AG20443 (cell line): ENCODE measurements around the gene AVPI1.
A peak's percentile ranks its signal among the peaks of the same experiment; 100 is the strongest.
"Not testable (repeated sequence)": the region's sequence is repeated elsewhere in the genome, so short reads cannot be mapped to it uniquely, and the experiment has no call there.

ENCODE experiments used
- DNase-seq: peaks from one replicate; pipeline ENCODE4 v3.0.0; 2012; ENCODE audit warnings: low spot score, mixed read lengths

Gene AVPI1

GRCh38 chr10:97682042-97682441 is 5.0 kb downstream of the AVPI1 start:
- no peak for DNase-seq

GRCh38 chr10:97679594-97679993 is 7.4 kb downstream of the AVPI1 start:
- DNase-seq, result no peak

GRCh38 chr10:97676770-97677581 is 10.1 kb downstream of the AVPI1 start:
- DNase-seq, result peak; percentile 74

- DNase-seq, result no peak
Observed at GRCh38 chr10:97675222-97675621, 11.8 kb downstream of the AVPI1 start.

GRCh38 chr10:97673736-97674525 is 13.1 kb downstream of the AVPI1 start:
- peak; percentile 39 for DNase-seq

GRCh38 chr10:97669571-97669970 is 17.5 kb downstream of the AVPI1 start:
- no peak for DNase-seq

GRCh38 chr10:97667463-97667862 is 19.6 kb downstream of the AVPI1 start:
- no peak for DNase-seq

- no peak for DNase-seq
Observed at GRCh38 chr10:97666992-97667391, 20.0 kb downstream of the AVPI1 start.

GRCh38 chr10:97664282-97664850 is 22.7 kb downstream of the AVPI1 start:
- no peak for DNase-seq

GRCh38 chr10:97659589-97659988 is 27.5 kb downstream of the AVPI1 start:
- peak; percentile 60 for DNase-seq

GRCh38 chr10:97656777-97657176 is 30.3 kb downstream of the AVPI1 start:
- no peak for DNase-seq

GRCh38 chr10:97651773-97652172 is 35.3 kb downstream of the AVPI1 start:
- no peak for DNase-seq

- no peak for DNase-seq
Observed at GRCh38 chr10:97650726-97651125, 36.3 kb downstream of the AVPI1 start.

- DNase-seq, result not testable (repeated sequence)
Observed at GRCh38 chr10:97649405-97649750, 37.7 kb downstream of the AVPI1 start.

- peak; percentile 85 for DNase-seq
Observed at GRCh38 chr10:97648562-97649404, 38.3 kb downstream of the AVPI1 start.

GRCh38 chr10:97647556-97647955 is 39.5 kb downstream of the AVPI1 start:
- peak; percentile 23 for DNase-seq

- no peak for DNase-seq
Observed at GRCh38 chr10:97644936-97645335, 42.1 kb downstream of the AVPI1 start.

- no peak for DNase-seq
Observed at GRCh38 chr10:97643441-97643985, 43.5 kb downstream of the AVPI1 start.

- DNase-seq, result not testable (repeated sequence)
Observed at GRCh38 chr10:97642471-97643159, 44.4 kb downstream of the AVPI1 start.

- DNase-seq, result peak; percentile 73
Observed at GRCh38 chr10:97640868-97641811, 45.9 kb downstream of the AVPI1 start.
